GM18511 (cell line): Measurements from ENCODE around the gene NCS1.

Experiments
- ATAC-seq: cut with Tn5 transposase; IDR thresholded peaks from one replicate; pipeline ENCODE4 v1.9.1; 2021; ENCODE audit warnings: mild to moderate bottlenecking, moderate library complexity; ENCODE audit not compliant: unreplicated experiment

NCS1 gene

DNA sequence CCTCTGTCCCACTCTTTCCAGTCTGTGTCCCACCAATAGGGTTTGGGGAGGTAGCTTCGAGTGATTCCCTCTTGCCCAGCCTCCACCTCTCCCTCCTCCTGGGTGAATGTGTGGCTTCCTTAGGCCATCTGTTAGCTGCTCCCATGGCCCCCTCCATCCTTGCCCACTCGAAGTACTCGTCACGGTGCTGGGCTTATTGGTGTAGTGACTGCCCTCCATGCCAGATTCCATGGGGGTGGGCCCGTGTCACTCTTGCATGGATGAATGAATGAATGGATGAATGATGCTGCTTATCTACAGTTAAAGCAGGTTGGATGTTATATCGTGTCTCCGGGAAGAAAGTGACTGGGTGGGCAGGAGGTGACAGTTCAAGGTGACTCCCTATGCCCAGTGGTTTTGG lies 112.5 kb downstream of the NCS1 start:
- no peak for ATAC-seq

DNA sequence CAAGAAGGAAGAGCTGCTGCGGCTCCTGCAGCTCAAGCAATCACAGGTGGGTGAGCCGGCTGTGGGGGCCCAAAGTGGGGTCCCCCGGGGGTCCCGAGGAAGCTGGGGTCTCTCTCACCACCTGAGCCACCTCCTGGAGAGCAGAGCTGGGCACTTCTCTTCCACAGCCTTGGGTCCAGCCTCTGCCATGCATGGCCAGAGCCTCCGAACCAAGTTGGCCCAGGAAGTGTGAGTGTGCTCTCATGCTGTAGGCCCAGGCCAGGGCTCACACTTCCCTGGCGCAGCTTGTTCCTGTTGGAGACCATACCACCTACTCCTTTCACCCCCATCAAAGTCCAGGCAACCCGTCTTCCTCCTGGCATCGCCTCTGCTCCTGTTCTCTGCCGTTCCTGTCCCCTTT lies 113.1 kb downstream of the NCS1 start:
- no peak for ATAC-seq

DNA sequence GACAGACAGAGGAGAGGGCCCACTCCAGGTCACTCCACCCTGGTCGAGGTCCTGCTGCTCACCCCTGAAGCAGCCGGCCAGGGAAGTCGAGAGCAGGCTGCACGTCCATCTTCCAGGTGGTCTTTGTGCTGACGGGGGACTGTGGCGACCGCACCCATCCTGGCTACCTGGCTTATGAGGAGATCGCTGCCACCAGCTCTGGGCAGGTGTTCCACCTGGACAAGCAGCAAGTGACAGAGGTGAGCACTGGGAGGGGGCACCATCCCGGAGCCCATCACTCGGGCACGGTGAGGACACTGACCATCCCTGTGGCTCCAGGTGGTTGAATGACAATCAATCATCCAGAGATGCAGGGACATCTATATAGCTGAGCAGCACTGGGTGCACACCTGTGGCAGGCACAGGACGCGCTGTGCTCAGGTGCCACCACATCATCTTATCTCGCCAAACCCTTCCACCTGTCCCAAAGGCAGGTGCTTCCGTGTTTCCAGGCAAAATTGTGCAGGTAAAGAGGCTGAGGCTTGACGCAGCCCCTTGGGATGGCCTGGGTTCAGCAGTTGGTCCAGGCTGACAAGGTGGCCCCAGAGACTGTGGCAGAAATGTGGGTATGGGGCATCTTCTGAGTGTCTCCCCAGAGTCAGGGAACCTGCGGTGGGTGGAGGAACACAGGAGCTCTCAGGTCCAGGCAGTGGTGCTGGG lies 114.0 kb downstream of the NCS1 start:
- ATAC-seq: no peak
